HepG2 (cell line): ENCODE results near the gene FRMD8. TPM values are rescaled to one million over a fixed set of nuclear protein-coding genes. Genes with fewer than 3 reads are reported as not detected.
A peak's percentile ranks its signal among the peaks of the same experiment; 100 is the strongest.

ENCODE experiments used
- CREM ChIP-seq, 2 experiments: sonication (generic) in 1 of 2; formaldehyde crosslinking in 1 of 2; IDR thresholded peaks; 2 replicates each; pipeline versions ENCODE4 v1.4.0 to v1.6.1; 2016 to 2020; ENCODE audit warnings: antibody characterized with exemption in 1 of 2, mild to moderate bottlenecking in 1 of 2, missing genetic modification reagents in 1 of 2
- DMTF1 ChIP-seq: sonication (generic); formaldehyde crosslinking; IDR thresholded peaks from 2 replicates; pipeline ENCODE4 v1.4.0; 2020; ENCODE audit warnings: mild to moderate bottlenecking, missing genetic modification reagents
- DNMT3B ChIP-seq: conservative IDR thresholded peaks from 2 replicates; pipeline ENCODE4 v1.6.1; 2016; ENCODE audit warnings: missing biosample characterization, control low read depth
- FOXC1 ChIP-seq: sonication (generic); formaldehyde crosslinking; IDR thresholded peaks from 2 replicates; pipeline ENCODE4 v1.8.0; 2022; ENCODE audit warnings: mild to moderate bottlenecking, missing genetic modification reagents, borderline replicate concordance
- NKX3-1 ChIP-seq: sonication (generic); formaldehyde crosslinking; IDR thresholded peaks from 2 replicates; pipeline ENCODE4 v1.5.0; 2020; ENCODE audit warnings: missing genetic modification reagents
- NONO ChIP-seq, 2 experiments: fragments of 450-650 bp in 1 of 2; sonication (generic) in 1 of 2; formaldehyde crosslinking in 1 of 2; IDR thresholded peaks in 1 of 2; conservative IDR thresholded peaks in 1 of 2; 2 replicates each; pipeline versions ENCODE4 v1.6.1 to v1.8.0; 2017 to 2022; ENCODE audit warnings: mild to moderate bottlenecking in 1 of 2, missing genetic modification reagents in 1 of 2, moderate library complexity in 1 of 2
- NR2C2 ChIP-seq: sonication (generic); formaldehyde crosslinking; IDR thresholded peaks from 2 replicates; pipeline ENCODE4 v1.4.0; 2020; ENCODE audit warnings: missing genetic modification reagents, mild to moderate bottlenecking, moderate library complexity, borderline replicate concordance
- POLR2AphosphoS2 ChIP-seq: IDR thresholded peaks from 2 replicates; pipeline ENCODE4 v1.6.1; 2011; ENCODE audit warnings: low read depth, low read length, improper control_type of control experiment
- SMC3 ChIP-seq: IDR thresholded peaks from 2 replicates; pipeline ENCODE4 v1.6.1; 2011; ENCODE audit warnings: low read length, improper control_type of control experiment
- SOX13 ChIP-seq, 3 experiments: fragments of 450-650 bp in 1 of 3; sonication (generic) in 1 of 3; formaldehyde crosslinking in 1 of 3; IDR thresholded peaks in 2 of 3; conservative IDR thresholded peaks in 1 of 3; 2 replicates each; pipeline versions ENCODE4 v1.5.0 to v1.6.1; 2016 to 2020; ENCODE audit warnings: antibody characterized with exemption in 1 of 3, mild to moderate bottlenecking in 1 of 3, missing compliant biosample characterization in 1 of 3, missing genetic modification reagents in 1 of 3, moderate library complexity in 1 of 3
- SP1 ChIP-seq, 2 experiments: fragments of 450-650 bp in 1 of 2; sonication (generic) in 1 of 2; formaldehyde crosslinking in 1 of 2; IDR thresholded peaks; 2 replicates each; pipeline versions ENCODE4 v1.4.0 to v1.6.1; 2016 to 2020; ENCODE audit warnings: missing genetic modification reagents in 1 of 2
- TEAD2 ChIP-seq: sonication (generic); formaldehyde crosslinking; IDR thresholded peaks from 2 replicates; pipeline ENCODE4 v1.9.0; 2021; ENCODE audit warnings: missing genetic modification reagents
- ZBTB2 ChIP-seq: sonication (generic); formaldehyde crosslinking; IDR thresholded peaks from 2 replicates; pipeline ENCODE4 v1.8.0; 2022; ENCODE audit warnings: low read depth, missing genetic modification reagents
- ZBTB7B ChIP-seq: sonication (generic); formaldehyde crosslinking; IDR thresholded peaks from 2 replicates; pipeline ENCODE4 v1.4.0; 2020; ENCODE audit warnings: missing genetic modification reagents
- ZNF205 ChIP-seq: IDR thresholded peaks from 2 replicates; pipeline ENCODE4 v1.6.1; 2018; ENCODE audit warnings: missing biosample characterization, missing genetic modification reagents
- ZNF234 ChIP-seq: sonication (generic); formaldehyde crosslinking; conservative IDR thresholded peaks from 2 replicates; pipeline ENCODE4 v1.5.1; 2020; ENCODE audit warnings: mild to moderate bottlenecking, missing genetic modification reagents
- ZNF607 ChIP-seq: sonication (generic); formaldehyde crosslinking; IDR thresholded peaks from 2 replicates; pipeline ENCODE4 v1.5.1; 2020; ENCODE audit warnings: missing genetic modification reagents, mild to moderate bottlenecking, borderline replicate concordance
- ZNF691 ChIP-seq: sonication (generic); formaldehyde crosslinking; IDR thresholded peaks from 2 replicates; pipeline ENCODE4 v1.4.0; 2020; ENCODE audit warnings: missing genetic modification reagents, low read depth, mild to moderate bottlenecking, borderline replicate concordance
- ZNF720 ChIP-seq: sonication (generic); formaldehyde crosslinking; IDR thresholded peaks from 2 replicates; pipeline ENCODE4 v1.4.0; 2020; ENCODE audit warnings: missing genetic modification reagents
- ZNF761 ChIP-seq: sonication (generic); formaldehyde crosslinking; conservative IDR thresholded peaks from 2 replicates; pipeline ENCODE4 v1.4.0; 2020; ENCODE audit warnings: mild to moderate bottlenecking, missing genetic modification reagents
- ZNF784 ChIP-seq: sonication (generic); formaldehyde crosslinking; IDR thresholded peaks from 2 replicates; pipeline ENCODE4 v1.5.1; 2020; ENCODE audit warnings: missing genetic modification reagents, mild to moderate bottlenecking, borderline replicate concordance
- ZNF839 ChIP-seq: sonication (generic); formaldehyde crosslinking; IDR thresholded peaks from 2 replicates; pipeline ENCODE4 v1.4.0; 2020; ENCODE audit warnings: missing genetic modification reagents, mild to moderate bottlenecking, borderline replicate concordance
- polyA plus RNA-seq, 8 experiments: library from polyadenylated mRNA; depleted of rRNA in 3 of 8; stranded (reverse) in 7 of 8; unstranded in 1 of 8; fragments of >200 nt; fragmentation: Illumina TruSeq in 4 of 8; extraction: Trizol in 4 of 8; gene quantifications; 2 replicates each; pipeline versions ENCODE4 v1.2.1 to v1.2.3, GENCODE V29; 2011 to 2016; ENCODE audit warnings: low read depth in 4 of 8, missing spikeins in 1 of 8, mixed read lengths in 1 of 8; ENCODE audit not compliant: insufficient read depth in 1 of 8
- total RNA-seq, 5 experiments: library from RNA; depleted of rRNA; stranded (reverse); fragments of >200 nt; fragmentation: Illumina TruSeq; extraction: Trizol; gene quantifications; 2 replicates each; pipeline ENCODE4 v1.2.3, GENCODE V29; 2016; ENCODE audit warnings: low read depth in 1 of 5

FRMD8 gene
- total and polyA plus RNA-seq, 2 of the 13 experiments (the other 11 are each of a cell fraction or from before 2014, with no cell fraction given) = 5.8 to 20.6 TPM

- TF ChIP-seq ZNF691 (CRISPR knock-in tag) (0 out of 2 replicates have a peak, but pooled peaks have one; percentile 39), CREM (IDR thresholded peaks at IDR 0.05) (0 out of 2 replicates have a peak, but pooled peaks have one; percentile 12), CREM (CRISPR knock-in tag; IDR thresholded peaks at IDR 0.05) (no peak), ZNF234 (no peak), ZNF720 (CRISPR knock-in tag) (no peak), SMC3 (peak; percentile 20; the same call in 1 of the 2 replicates), FOXC1 (CRISPR knock-in tag) (no peak), NR2C2 (CRISPR knock-in tag) (no peak), DMTF1 (no peak), ZNF761 (CRISPR knock-in tag) (peak; percentile 13; the same call in 1 of the 2 replicates), NONO (IDR thresholded peaks at IDR 0.05) (no peak), NONO (CRISPR knock-in tag; conservative IDR thresholded peaks at IDR 0.05) (peak; percentile 14; the same call in 1 of the 2 replicates), ZNF784 (CRISPR knock-in tag) (0 out of 2 replicates have a peak, but pooled peaks have one; percentile 53), POLR2AphosphoS2 (peak; percentile 98), ZBTB7B (peak; percentile 9; the same call in 1 of the 2 replicates), ZBTB2 (CRISPR knock-in tag) (no peak), ZNF607 (CRISPR knock-in tag) (no peak), TEAD2 (0 out of 2 replicates have a peak, but pooled peaks have one; percentile 37), SP1 (IDR thresholded peaks at IDR 0.05) (no peak), SP1 (CRISPR knock-in tag; IDR thresholded peaks at IDR 0.05) (0 out of 2 replicates have a peak, but pooled peaks have one; percentile 20), ZNF205 (no peak), DNMT3B (CRISPR knock-in tag) (0 out of 2 replicates have a peak, but pooled peaks have one; percentile 30), ZNF839 (CRISPR knock-in tag) (no peak), SOX13 (IDR thresholded peaks at IDR 0.05) (no peak), SOX13 (CRISPR knock-in tag; conservative IDR thresholded peaks at IDR 0.05 in 1 of 2, IDR thresholded peaks at IDR 0.05 in 1 of 2) (no peak), NKX3-1 (peak; percentile 28; the same call in 1 of the 2 replicates)
These were observed 41.5 kb downstream of the FRMD8 start (continued) for GRCh38 chr11:65427691-65428577.
